ENCODE measurements around the gene TADA1. TPM values are rescaled to one million over a fixed set of nuclear protein-coding genes. Genes with fewer than 3 reads are reported as not detected.
"Not testable (repeated sequence)": the region's sequence is repeated elsewhere in the genome, so short reads cannot be mapped to it uniquely, and the experiment has no call there.

TADA1 gene
- total and polyA plus RNA-seq, 5 experiments from 2014 or later, result 12.8 to 18.1 (median 15.1) TPM

GRCh38 chr1:166838766-166839599 lies 37.1 kb downstream of the TADA1 start, which contains the start of gene POGK:
Gene POGK, plus strand, starts transcription at chr1:166839475. Its CDS starts 1,482 bp downstream, at chr1:166840957.
- Mint-ChIP-seq H3K36me3 (peaks cover 0 to 32% (median 4%) of the 10 kb centered on the region in 3 donors), H3K9me3 (no peaks in the 10 kb centered on the region), H3K27me3 (no peaks in the 10 kb centered on the region), H3K27ac (peak within 1 kb of the TSS; percentile 95 to 99 (median 98)), H3K4me3 (peak within 1 kb of the TSS; percentile 84 to 96 (median 92)), H3K4me1 (peaks cover 31 to 53% (median 46%) of the 10 kb centered on the region in 4 donors)
- DNase-seq, result peak; percentile 68 to 87 (median 76)
- ATAC-seq, result peak; percentile 89 to 91
- POLR2A ChIA-PET, result interaction anchor here (0.9 to 3.9 kb wide), 6 partner anchors 14 to 1208 kb away, joined by 3 to 35 read pairs (median 6); partner anchors contain the start of genes MGST3, POU2F1 and TADA1

- Mint-ChIP-seq H3K36me3 (peaks cover 0 to 12% (median 5%) of the 10 kb centered on the region in 3 donors), H3K9me3 (peaks cover 0 to 5% (median 0%) of the 10 kb centered on the region in 9 donors), H3K4me1 (peaks cover 22 to 31% (median 29%) of the 10 kb centered on the region in 4 donors), H3K27ac (peak overlapping the region in 2 of 10 donors; percentile 5 to 16), H3K4me3 (no peak overlapping the region), H3K27me3 (peaks cover 4 to 9% (median 6%) of the 10 kb centered on the region in 5 donors)
- ATAC-seq (no peak), DNase-seq (no peak)
- POLR2A ChIA-PET, result no interaction called here
Observed at GRCh38 chr1:166836733-166837132, 39.3 kb downstream of the TADA1 start.

- POLR2A ChIA-PET, result not testable (repeated sequence)
Observed at GRCh38 chr1:166829762-166830161, 46.3 kb downstream of the TADA1 start.

GRCh38 chr1:166827426-166827825 lies 48.6 kb downstream of the TADA1 start:
- H3K36me3 Mint-ChIP-seq, result peaks cover 0 to 38% (median 23%) of the 10 kb centered on the region in 3 donors
- H3K9me3 Mint-ChIP-seq, result peaks cover 8 to 42% (median 30%) of the 10 kb centered on the region in 9 donors
- no peak for ATAC-seq
- peaks cover 9 to 24% (median 12%) of the 10 kb centered on the region in 5 donors for H3K27me3 Mint-ChIP-seq
- DNase-seq, result no peak
- POLR2A ChIA-PET, result no interaction called here
- no peak overlapping the region for H3K27ac Mint-ChIP-seq
- no peak overlapping the region for H3K4me3 Mint-ChIP-seq
- H3K4me1 Mint-ChIP-seq, result no peaks in the 10 kb centered on the region

More at GRCh38 chr1:166829762-166830161, 46.3 kb downstream of the TADA1 start:
- Mint-ChIP-seq H3K9me3 (peaks cover 8 to 42% (median 30%) of the 10 kb centered on the region in 9 donors), H3K36me3 (peaks cover 0 to 38% (median 23%) of the 10 kb centered on the region in 3 donors), H3K27me3 (peaks cover 9 to 21% (median 13%) of the 10 kb centered on the region in 5 donors)
- not testable (repeated sequence) for DNase-seq, ATAC-seq, H3K4me1 Mint-ChIP-seq, H3K4me3 Mint-ChIP-seq, H3K27ac Mint-ChIP-seq

GRCh38 chr1:166822385-166822784 lies 53.7 kb downstream of the TADA1 start:
- POLR2A ChIA-PET, result no interaction called here

GRCh38 chr1:166819974-166820373 lies 56.1 kb downstream of the TADA1 start:
- H3K4me1 Mint-ChIP-seq, result no peaks in the 10 kb centered on the region

More at GRCh38 chr1:166822385-166822784, 53.7 kb downstream of the TADA1 start:
- ATAC-seq, result no peak
- no peak for DNase-seq
- Mint-ChIP-seq H3K9me3 (peaks cover 0 to 42% (median 26%) of the 10 kb centered on the region in 9 donors), H3K36me3 (peaks cover 0 to 36% (median 15%) of the 10 kb centered on the region in 3 donors), H3K4me3 (no peak overlapping the region), H3K27ac (no peak overlapping the region), H3K4me1 (no peaks in the 10 kb centered on the region), H3K27me3 (peaks cover 0 to 9% (median 6%) of the 10 kb centered on the region in 5 donors)

GRCh38 chr1:166814611-166815010 lies 61.5 kb downstream of the TADA1 start:
- Mint-ChIP-seq H3K27me3 (peaks cover 5 to 17% (median 16%) of the 10 kb centered on the region in 5 donors), H3K36me3 (peaks cover 0 to 13% (median 8%) of the 10 kb centered on the region in 3 donors), H3K27ac (no peak overlapping the region), H3K4me3 (no peak overlapping the region), H3K9me3 (peaks cover 0 to 18% (median 5%) of the 10 kb centered on the region in 9 donors), H3K4me1 (no peaks in the 10 kb centered on the region)
- ATAC-seq, result no peak
- POLR2A ChIA-PET, result no interaction called here
- DNase-seq, result no peak

More at GRCh38 chr1:166819974-166820373, 56.1 kb downstream of the TADA1 start:
- ATAC-seq (no peak), DNase-seq (no peak)
- H3K9me3 Mint-ChIP-seq, result peaks cover 0 to 37% (median 19%) of the 10 kb centered on the region in 9 donors
- POLR2A ChIA-PET, result no interaction called here
- H3K4me3 Mint-ChIP-seq, result no peak overlapping the region
- H3K27me3 Mint-ChIP-seq, result peaks cover 0 to 16% (median 4%) of the 10 kb centered on the region in 5 donors
- H3K36me3 Mint-ChIP-seq, result peaks cover 0 to 28% (median 15%) of the 10 kb centered on the region in 3 donors
- H3K27ac Mint-ChIP-seq, result no peak overlapping the region

- DNase-seq, result no peak
- H3K27me3 Mint-ChIP-seq, result peaks cover 5 to 17% (median 16%) of the 10 kb centered on the region in 5 donors
- no peak overlapping the region for H3K27ac Mint-ChIP-seq
- H3K36me3 Mint-ChIP-seq, result peaks cover 0 to 6% (median under 1%) of the 10 kb centered on the region in 3 donors
- POLR2A ChIA-PET, result interaction anchor here (1.1 kb wide), 1 partner anchor 406 kb away, joined by 3 read pairs; no protein-coding TSS in a partner anchor
- no peaks in the 10 kb centered on the region for H3K4me1 Mint-ChIP-seq
- no peak for ATAC-seq
- peaks cover 0 to 11% (median 2%) of the 10 kb centered on the region in 9 donors for H3K9me3 Mint-ChIP-seq
- H3K4me3 Mint-ChIP-seq, result no peak overlapping the region
Observed at GRCh38 chr1:166813508-166814223, 62.4 kb downstream of the TADA1 start.

- H3K4me1 Mint-ChIP-seq, result no peaks in the 10 kb centered on the region
- H3K27me3 Mint-ChIP-seq, result peaks cover 5 to 17% (median 14%) of the 10 kb centered on the region in 5 donors
- H3K4me3 Mint-ChIP-seq, result no peak overlapping the region
- POLR2A ChIA-PET, result no interaction called here
- no peak overlapping the region for H3K27ac Mint-ChIP-seq
- no peaks in the 10 kb centered on the region for H3K36me3 Mint-ChIP-seq
- H3K9me3 Mint-ChIP-seq, result peaks cover 0 to 6% (median 0%) of the 10 kb centered on the region in 9 donors
- no peak for ATAC-seq
- no peak for DNase-seq
Observed at GRCh38 chr1:166811691-166812090, 64.4 kb downstream of the TADA1 start.

- Mint-ChIP-seq H3K4me3 (no peak overlapping the region), H3K27ac (no peak overlapping the region), H3K4me1 (no peaks in the 10 kb centered on the region), H3K27me3 (peaks cover 3 to 17% (median 8%) of the 10 kb centered on the region in 5 donors), H3K36me3 (no peaks in the 10 kb centered on the region), H3K9me3 (no peaks in the 10 kb centered on the region)
- no peak for DNase-seq
- no peak for ATAC-seq
- POLR2A ChIA-PET, result no interaction called here
Observed at GRCh38 chr1:166808952-166809351, 67.1 kb downstream of the TADA1 start.

Measured in naive thymus-derived CD8-positive, alpha-beta T cell (primary cell).